SK-N-SH treated with all-trans-retinoic acid at 6 μM for 48 hours (cell line): ENCODE data around the gene METTL26.

Experiments used
- ARNTL ChIP-seq: fragments of 450-650 bp; formaldehyde crosslinking; IDR thresholded peaks from 2 replicates; pipeline ENCODE4 v1.5.0; 2020; ENCODE audit warnings: low read depth, mild to moderate bottlenecking, moderate library complexity, borderline replicate concordance
- BACH2 ChIP-seq: fragments of 250-450 bp; sonication (Bioruptor Pico); IDR thresholded peaks from 2 replicates; pipeline ENCODE4 v1.9.0; 2021; ENCODE audit warnings: mild to moderate bottlenecking, borderline replicate concordance
- CREB5 ChIP-seq: fragments of 250-450 bp; sonication (Bioruptor Pico); IDR thresholded peaks from 2 replicates; pipeline ENCODE4 v1.5.1; 2020; ENCODE audit warnings: low read depth, mild to moderate bottlenecking, moderate library complexity
- CSDC2 ChIP-seq: fragments of 250-450 bp; sonication (Bioruptor Pico); IDR thresholded peaks from 2 replicates; pipeline ENCODE4 v1.5.0; 2020; ENCODE audit warnings: mild to moderate bottlenecking, moderate library complexity
- CSRNP3 ChIP-seq: fragments of 250-450 bp; sonication (Bioruptor Pico); IDR thresholded peaks from 2 replicates; pipeline ENCODE4 v1.5.1; 2021; ENCODE audit warnings: mild to moderate bottlenecking, moderate library complexity
- ISL1 ChIP-seq: fragments of 250-450 bp; sonication (Bioruptor Pico); IDR thresholded peaks from 2 replicates; pipeline ENCODE4 v2.1.2; 2022; ENCODE audit warnings: mild to moderate bottlenecking, moderate library complexity
- OSR1 ChIP-seq: fragments of 250-450 bp; sonication (Bioruptor Pico); IDR thresholded peaks from 2 replicates; pipeline ENCODE4 v1.8.0; 2022; ENCODE audit warnings: moderate library complexity, mild to moderate bottlenecking, inconsistent platforms
- POU6F1 ChIP-seq: fragments of 250-450 bp; sonication (Bioruptor Pico); IDR thresholded peaks from 2 replicates; pipeline ENCODE4 v1.8.0; 2021; ENCODE audit warnings: low read depth, mild to moderate bottlenecking, moderate library complexity, borderline replicate concordance
- PPARA ChIP-seq: fragments of 250-450 bp; sonication (Bioruptor Pico); IDR thresholded peaks from 2 replicates; pipeline ENCODE4 v1.5.0; 2020; ENCODE audit warnings: mild to moderate bottlenecking, borderline replicate concordance
- SNAI2 ChIP-seq: fragments of 250-450 bp; sonication (Bioruptor Pico); IDR thresholded peaks from 2 replicates; pipeline ENCODE4 v1.5.0; 2020; ENCODE audit warnings: mild to moderate bottlenecking, moderate library complexity
- TCF4 ChIP-seq: fragments of 250-450 bp; sonication (Bioruptor Pico); IDR thresholded peaks from 2 replicates; pipeline ENCODE4 v1.8.0; 2021; ENCODE audit warnings: mild to moderate bottlenecking, moderate library complexity, borderline replicate concordance
- ZFP30 ChIP-seq: fragments of 450-650 bp; formaldehyde crosslinking; IDR thresholded peaks from 2 replicates; pipeline ENCODE4 v1.5.0; 2022; ENCODE audit warnings: mild to moderate bottlenecking, moderate library complexity

- TF ChIP-seq CSDC2 (no peak), CSRNP3 (no peak), POU6F1 (CRISPR knock-in tag) (no peak), PPARA (CRISPR knock-in tag) (no peak), ISL1 (CRISPR knock-in tag) (no peak), BACH2 (CRISPR knock-in tag) (no peak), ARNTL (CRISPR knock-in tag) (no peak), CREB5 (CRISPR knock-in tag) (no peak), ZFP30 (CRISPR knock-in tag) (no peak), TCF4 (CRISPR knock-in tag) (no peak), OSR1 (CRISPR knock-in tag) (no peak), SNAI2 (CRISPR knock-in tag) (no peak)
These were observed 26.1 kb downstream of the METTL26 start for GRCh38 chr16:609984-610383.
